HG02571 (cell line): Measurements from ENCODE around the gene CST7.
"Not testable (repeated sequence)": the region's sequence is repeated elsewhere in the genome, so short reads cannot be mapped to it uniquely, and the experiment has no call there.

Experiments
- ATAC-seq: cut with Tn5 transposase; IDR thresholded peaks from one replicate; pipeline ENCODE4 v1.9.1; 2021; ENCODE audit warnings: mild to moderate bottlenecking, moderate library complexity; ENCODE audit not compliant: unreplicated experiment

CST7 gene, protein sequence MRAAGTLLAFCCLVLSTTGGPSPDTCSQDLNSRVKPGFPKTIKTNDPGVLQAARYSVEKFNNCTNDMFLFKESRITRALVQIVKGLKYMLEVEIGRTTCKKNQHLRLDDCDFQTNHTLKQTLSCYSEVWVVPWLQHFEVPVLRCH

DNA sequence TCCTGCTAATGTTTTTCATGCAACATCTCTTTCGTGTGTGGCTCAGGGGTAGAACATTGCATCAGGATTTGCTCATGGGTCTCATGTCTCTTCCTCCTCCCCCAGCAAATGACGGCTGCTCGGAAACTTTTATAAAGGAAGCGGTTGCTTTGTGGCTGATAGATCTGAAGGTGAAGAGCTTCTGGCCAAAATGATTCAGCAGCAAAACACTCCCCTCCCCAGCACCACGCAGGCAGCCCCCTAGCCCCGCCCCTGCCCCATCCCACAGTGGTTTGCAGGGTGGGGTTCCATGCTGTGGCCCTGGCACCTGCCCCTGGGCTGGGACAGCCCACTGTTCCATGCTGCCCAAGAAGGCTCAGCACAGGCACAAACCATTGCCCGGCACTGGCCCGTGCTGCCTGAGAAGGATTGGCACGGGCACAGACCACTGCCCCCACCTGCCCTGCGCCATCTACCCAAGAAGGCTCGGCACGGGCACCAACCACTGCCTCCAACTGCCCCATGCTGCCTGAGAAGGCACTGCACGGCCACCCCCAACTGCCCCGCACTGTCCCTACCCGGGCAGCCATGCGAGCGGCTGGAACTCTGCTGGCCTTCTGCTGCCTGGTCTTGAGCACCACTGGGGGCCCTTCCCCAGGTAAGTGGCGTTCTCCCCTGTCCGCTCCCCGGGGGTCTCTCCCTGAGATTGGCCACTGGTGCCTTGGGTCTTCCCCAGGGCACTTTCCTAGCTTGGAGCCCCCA, at the start of gene CST7:
Gene CST7, plus strand, starts transcription at position 331 of the 741 bp plus-strand sequence. Its CDS starts 237 bp downstream, at position 568.
- no peak for ATAC-seq

DNA sequence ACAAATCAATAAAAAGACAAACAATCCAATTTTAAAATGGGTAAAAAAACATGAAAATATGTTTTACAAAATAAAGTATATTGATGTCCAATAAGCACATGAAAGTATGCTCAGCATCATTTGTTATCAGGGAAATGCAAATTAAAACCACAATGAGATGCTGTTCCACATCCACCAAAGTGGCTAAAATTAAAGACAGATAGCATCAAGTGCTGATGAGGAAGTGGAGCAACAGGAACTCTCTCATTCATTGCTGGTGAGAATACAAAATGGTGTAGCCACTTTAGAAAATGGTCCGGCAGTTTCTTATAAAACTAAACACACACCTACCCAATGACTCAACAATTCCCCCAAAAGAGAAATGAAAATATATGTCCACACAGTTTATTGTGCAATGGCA, 42.3 kb upstream of the CST7 start:
- no peak for ATAC-seq

DNA sequence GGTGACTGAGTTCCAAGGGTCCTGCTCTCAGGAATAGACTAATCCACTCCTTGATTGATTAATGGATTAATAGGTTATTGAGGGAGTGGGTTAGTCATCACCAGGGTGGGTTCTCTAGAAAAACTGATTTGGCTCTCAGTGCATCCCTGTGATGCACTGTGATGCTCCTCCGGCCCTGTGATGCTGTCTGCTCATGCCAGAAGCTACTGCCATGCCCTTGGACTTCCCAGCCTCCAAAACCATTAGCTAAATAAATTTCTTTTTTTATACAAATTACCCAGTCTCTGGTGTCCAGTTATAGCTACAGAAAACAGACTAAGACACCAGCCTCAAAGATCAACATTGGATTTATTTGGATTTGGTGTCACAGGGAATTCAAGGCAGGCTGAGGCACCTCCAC, 40.4 kb upstream of the CST7 start:
- no peak for ATAC-seq

DNA sequence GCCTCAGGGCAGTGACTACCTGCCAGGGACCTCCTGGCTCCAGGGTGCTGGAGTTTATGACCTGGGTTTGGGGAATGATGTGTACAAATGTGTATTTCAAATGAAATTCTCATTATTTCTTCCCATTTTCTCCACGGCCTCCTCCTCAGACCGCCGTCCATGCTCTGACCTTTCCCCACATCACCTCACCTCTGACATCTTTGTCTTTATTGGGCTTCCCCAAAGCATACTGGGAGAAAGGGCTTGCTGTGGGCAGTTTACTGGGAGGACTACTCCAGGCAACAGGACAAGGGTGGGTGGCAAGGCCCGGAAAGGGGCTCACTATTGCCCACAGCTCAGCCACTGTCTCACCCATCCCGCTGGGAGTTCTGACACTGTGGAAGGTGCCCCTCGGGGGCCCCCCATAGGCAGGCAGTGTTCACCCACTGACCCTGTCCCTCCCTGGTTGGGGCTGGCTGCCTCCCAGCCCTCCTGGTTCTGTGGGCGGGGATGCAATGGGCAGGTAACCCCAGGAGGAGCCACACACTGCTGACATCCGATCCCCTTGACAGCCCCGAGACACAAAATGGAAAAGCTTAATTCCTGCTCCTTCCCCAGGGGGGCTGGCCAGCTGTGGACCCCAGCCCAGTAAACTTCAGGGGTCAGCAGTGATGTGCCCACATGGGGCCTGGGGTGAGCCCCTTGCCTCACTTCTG, 39.8 kb upstream of the CST7 start:
- ATAC-seq: no peak

DNA sequence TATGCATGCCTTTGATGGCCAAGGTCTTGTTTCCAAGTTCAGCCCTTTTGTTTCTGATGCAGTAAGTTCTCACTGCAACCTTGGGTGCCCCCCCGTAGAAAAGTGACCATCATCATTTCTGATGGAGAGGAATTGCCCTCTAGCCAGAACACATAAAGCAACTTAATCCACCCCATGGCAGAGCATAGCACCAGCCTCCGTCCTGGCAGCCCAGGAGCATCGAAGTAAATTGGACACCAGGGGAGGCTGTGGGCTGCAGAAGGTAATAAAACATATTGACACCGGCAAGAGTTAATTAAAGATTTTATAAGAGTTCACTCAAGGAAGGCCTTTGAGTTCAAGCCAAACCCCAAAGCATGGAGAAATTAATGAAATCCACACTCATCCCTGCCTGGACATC, 39.2 kb upstream of the CST7 start:
- no peak for ATAC-seq

DNA sequence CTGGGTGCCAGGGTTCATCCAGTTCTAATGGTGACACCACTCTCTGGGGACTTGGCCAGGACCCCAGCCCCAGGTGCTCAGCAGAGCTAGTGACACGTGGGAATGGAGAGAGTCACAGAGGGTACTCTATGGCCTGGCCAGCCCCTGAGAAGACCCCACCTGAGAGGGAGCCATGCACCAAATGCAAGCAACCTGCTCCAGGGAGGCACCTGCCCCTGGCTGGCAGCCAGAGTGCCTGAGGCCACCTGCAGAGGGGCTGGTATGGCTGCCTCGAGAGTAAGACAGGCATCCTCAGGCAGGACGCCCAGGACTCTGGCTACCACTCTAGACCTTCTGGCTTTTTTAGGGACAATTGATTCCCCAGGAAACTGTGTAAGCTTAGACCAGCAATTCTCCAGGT, 38.6 kb upstream of the CST7 start:
- no peak for ATAC-seq

DNA sequence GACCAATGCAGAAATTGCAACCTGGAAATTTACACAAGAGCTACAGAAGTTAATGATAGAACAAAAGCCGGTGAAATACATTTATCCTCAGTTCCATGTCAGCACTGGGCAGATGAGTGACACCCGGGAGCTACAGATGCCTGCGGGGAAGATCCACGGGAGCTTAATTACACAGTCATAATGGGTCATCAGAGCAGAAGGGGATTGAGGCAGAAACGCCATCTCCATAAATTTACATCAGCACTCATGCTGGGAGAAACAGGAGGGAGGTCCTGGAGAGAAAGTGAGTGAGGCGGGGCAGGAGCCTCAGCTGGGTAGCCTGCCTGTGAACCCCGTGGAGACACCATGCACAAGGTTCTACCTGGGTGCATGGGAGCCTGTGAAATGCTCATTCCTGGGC, 37.6 kb upstream of the CST7 start:
- no peak for ATAC-seq

DNA sequence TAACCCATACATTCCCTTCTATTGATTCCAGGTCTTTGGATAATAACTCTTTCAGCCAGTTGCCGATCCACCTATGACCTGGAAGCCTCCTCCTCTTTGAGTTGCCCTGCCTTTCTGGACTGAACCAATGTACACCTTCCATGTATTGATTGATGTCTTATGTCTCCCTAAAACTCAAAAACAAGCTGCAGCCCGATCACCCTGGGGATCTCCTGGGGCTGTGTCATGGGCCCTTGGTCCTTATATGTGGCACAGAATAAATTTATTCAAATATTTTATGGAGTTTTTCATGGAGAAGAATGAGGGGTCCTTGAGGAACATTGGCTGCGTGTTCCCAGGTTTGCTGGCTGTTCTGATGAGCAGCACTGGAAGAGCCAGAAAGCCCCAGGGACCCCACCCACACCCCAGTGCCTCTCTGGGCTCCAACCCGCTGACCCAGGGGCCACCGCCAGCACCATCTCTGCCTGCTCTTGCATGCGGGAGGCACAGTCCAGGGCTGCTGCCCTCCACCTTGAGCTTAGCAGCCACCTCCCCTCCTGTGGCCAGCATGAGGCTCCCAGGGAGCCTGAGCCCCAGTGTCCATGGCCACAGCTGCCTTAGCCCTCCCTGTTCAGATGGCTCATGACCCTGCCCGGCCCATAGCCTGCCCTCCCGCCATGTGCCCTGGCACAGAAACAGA, 36.5 kb upstream of the CST7 start:
- ATAC-seq: no peak

DNA sequence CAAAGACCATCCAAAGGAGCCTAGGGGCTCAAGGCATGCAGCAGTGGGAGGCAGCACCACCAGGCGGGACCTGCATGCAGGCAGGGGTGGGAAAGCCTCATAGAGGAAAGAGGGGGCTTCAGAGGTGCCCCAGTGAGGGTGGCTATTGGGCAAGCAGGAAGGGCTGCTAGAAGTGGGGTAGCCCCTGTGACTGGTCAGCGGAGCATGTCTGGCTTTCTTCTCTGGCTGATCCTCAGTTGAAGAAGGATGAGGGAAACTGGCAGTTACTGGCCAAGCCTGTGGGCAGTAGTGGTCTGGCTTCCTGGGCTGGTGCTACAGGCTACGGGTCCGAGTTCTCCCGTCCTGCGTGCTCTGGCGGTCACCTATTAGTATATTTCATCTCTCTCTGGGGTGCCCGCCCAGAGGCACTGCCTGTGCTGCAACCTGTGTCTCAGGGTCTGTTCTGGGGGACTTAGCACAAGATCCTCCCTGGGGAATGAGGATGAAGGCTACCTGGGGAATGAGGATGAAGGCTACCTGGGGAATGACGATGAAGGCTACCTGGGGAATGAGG, 35.9 kb upstream of the CST7 start:
- ATAC-seq: no peak

DNA sequence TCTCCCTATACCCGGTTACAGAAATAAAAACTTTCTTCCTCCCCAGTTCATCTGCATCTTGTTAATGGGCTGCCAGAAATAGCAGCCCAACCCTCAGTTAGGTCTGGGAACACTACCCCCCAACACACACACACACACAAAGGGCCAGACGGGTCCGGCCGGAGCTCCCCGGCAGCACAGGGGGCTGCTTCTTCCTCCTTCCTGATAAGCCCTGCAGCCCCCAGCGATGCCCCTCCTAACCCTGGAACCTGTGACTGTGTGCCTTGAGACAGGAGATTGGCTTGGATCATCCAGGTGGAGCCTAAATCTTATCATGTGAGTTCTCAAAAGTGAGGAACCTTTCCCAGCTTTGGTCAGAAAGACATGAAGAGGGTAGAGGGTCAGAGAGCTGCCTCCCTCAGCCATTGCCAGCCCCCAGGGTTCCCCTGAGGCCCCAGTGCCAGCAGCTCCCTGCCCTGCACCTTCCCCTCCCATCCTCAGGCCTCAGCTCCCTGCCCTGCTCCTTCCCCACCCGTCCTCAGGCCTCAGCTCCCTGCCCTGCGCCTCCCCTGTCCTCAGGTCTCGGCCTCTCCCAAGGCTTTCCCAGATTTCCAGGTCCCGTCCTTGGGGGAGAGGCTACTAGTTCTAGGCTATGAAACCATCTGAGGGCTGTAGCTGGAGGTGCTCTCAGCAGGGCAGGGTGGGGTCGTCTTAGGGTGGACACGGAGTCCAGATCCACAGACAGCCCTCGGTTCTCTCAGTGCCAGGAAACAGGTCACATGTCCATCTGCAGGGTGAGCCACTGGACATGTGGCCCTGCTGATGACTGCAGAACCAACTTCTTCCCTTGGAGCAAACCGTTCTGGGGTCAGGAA, 34.5 kb upstream of the CST7 start:
- no peak for ATAC-seq

DNA sequence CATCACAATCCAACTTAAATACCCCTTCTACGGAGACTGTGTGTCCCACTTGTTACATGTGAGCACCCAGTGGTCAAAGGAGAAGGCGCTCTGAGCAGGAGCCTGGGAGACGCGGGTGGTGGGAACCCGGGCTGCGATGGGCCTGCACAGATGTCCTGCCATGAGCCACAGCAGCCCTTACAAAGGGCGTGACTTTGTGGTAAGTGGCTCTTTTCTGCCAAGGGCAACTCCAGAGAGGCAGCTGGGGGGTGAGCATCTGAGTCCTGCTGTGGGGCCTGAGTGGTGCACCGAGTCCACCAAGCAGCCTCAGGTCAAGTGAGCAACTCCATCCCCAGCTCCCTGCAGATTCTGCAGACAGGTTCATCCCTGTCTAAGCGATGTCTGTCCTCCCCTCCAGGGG, 33.6 kb upstream of the CST7 start:
- no peak for ATAC-seq

DNA sequence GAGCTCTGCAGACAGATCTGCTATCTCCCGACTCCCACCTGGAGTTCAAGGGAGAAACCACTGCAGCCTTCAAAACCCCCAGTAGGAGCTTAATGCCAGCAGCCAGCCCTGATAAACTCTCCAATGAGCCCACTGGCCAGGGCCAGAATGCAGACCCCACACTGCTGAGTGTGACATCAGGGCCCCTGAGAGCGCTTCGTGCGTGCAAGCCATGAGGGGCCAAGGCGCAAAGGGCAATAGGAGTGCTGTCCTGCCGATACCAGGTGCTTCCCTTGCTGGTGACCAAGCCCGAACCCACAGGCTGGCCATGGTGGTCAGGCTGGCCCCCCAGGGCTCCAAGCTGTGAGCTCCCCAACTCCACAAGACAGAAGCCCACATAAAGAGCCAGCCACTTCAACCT, 33.2 kb upstream of the CST7 start:
- no peak for ATAC-seq

DNA sequence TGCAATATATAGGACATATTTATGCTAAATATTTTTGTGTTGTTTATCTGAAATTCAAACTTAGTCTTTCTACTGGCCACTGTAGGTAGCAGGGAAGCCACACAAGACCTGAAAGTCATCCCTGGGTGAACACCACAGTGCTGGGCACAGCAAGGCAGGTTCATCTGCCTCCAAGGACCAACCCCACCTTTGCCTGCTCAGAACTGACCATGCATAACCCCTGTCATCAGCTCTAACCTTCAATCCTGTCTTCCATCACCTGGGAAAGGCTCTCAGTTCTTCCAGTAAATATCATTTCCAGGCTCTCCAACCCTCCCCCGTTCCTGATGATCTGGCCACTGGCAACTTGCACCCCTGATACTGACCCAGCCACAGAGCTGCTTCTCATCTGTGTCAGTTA, 32.7 kb upstream of the CST7 start:
- no peak for ATAC-seq

DNA sequence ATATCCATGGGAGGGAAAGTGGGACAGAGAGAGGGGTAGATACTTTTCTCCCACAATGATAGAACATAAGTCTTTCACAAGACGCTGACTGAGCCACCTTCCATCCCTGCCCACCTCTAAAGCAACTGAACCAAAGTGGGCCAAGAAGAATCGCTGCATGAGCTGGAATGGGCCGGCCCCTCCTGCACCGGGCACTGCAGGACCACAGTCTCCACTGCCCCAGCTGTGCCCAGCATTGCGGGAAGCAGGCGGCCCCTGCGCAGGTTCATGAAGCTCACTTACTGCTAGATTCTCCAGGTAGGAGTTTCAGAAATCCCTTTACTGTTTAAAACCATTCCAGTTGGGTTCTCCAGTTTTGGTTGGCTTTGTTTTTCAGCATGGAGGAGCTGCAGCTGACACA, 32.0 kb upstream of the CST7 start:
- ATAC-seq: no peak

DNA sequence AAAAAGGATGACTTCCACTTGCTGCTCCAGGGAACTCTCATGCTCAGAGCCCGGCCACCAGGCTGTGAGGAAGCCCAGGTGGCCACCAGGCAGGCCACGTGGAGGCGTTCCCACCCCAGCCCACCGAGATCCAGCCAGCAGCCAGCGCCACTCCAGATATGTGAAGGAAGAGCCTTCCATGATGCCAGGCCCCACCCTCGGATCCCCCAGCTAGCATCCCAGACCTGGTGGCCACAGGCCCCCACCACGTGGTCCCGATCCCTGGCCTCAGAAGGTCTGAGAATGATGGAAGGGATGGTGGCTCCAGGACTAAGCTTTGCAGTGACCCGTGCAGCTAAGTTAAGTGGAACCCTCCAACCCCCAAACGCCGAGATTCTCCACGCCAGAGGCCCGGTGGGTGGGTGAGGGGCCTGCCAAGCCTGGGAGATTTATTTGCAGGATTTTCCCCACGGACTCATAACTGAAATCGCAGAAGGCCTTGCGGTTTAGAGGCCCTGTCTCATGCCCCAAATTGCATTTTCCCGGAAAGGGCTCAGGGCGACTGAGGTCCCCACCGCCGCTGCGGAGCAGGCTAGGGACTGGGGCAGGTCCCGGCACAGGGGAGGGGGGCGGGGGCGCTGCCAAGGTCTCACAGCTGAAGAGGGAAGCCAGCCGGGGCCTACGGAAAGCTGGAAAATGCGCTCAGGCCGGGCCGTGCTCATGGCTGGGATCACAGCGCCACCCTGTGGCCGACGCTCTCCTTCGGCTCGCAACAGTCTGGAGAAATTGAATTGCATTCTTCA, 31.1 kb upstream of the CST7 start:
- ATAC-seq: no peak

DNA sequence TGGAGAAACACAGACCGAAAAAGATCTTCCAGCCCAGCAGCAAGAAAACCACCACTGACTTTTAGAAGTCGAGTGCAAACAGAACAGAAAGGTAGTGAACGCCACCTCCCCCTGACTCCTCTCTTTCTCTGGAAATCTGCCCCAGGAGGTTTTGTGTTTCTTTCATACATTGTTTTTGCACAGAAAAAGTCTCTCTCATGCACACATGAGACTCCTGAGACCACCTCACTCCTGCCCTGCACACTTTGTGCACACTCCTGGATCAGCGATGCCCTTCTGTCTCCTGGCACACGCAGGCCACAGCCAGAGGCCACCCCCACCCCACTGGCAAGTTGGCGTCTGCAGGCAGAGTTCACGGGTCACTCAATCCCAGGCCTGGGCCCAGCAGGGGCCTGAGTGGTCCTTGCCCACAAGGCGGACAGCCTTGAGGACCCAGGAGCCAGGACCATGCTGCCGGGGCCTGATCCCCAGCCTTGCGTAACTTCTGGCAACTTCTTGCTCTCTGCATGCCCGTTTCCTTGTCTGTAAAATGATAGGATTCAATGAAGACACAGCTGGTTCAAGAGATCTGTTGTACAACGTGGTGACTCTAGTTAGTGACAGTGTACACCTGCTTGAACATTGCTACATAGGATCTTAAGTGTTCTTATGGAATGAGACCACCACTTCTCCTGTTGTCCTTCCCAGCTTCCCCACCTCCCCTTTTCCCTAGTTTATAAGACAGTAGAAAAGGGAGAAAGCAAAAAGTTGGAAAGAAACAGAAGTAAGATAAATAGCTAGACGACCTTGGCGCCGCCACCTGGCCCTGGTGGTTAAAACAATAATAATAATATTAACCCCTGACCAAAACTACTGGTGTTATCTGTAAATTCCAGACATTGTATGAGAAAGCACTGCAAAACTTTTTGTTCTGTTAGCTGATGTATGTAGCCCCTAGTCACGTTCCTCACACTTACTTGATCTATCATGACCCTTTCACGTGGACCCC, 30.2 kb upstream of the CST7 start:
- ATAC-seq: no peak

DNA sequence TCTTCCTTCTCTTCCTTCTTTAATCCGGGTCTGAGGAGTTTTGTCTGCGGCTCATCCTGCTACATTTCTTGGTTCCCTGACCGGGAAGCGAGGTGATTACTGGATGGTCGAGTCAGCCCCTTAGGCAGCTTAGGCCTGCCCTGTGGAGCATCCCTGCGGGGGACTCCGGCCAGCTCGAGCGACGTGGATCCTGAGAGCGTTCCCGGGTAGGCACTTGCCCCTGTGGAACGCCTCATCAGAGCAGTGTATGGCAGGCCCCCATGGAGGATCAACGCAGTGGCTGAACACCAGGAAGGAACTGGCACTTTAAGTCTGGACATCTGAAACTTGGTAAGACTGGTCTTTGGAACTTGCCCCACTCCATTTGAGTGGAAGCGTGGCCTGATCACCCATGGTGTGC, 29.4 kb upstream of the CST7 start:
- not testable (repeated sequence) for ATAC-seq

DNA sequence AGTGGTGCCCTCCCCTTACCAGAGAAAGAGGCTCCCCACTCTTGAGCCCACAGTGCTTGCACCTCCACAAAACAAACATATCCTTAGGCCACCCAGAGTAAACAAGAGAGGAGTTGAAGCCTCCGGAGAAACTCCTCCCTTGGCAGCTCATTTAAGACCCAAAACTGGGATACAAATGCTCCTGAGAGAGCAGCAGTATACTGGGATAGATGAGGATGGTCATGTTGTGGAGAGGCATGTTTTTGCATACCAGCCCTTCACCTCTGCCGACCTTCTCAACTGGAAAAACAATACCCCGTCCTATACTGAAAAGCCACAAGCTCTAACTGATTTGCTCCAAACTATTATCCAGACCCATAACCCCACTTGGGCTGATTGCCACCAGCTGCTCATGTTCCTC, 28.4 kb upstream of the CST7 start:
- ATAC-seq: not testable (repeated sequence)

DNA sequence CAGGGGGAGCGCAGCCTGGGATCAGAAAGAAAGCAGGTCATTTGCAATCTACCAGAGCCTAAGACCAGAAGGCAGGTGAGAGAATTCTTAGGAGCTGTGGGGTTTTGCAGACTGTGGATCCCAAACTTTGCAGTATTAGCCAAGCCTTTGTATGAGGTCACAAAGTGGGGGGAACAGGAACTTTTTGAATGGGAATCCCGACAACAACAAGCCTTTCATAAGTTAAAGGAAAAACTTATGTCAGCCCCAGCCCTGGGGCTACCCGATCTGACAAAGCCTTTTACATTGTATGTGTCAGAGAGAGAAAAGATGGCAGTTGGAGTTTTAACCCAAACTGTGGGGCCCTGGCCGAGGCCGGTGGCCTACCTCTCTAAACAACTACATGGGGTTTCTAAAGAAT, 19.8 kb upstream of the CST7 start:
- not testable (repeated sequence) for ATAC-seq
